Liver (tissue), 9 donors: ENCODE results near the gene MS4A8. TPM values are rescaled to one million over a fixed set of nuclear protein-coding genes. Genes with fewer than 3 reads are reported as not detected.

ENCODE experiments used
- DNase-seq: peaks from one replicate; pipeline ENCODE4 v3.0.0-alpha.2; 2017; ENCODE audit warnings: low spot score
- H3K27ac ChIP-seq, 2 donors: one replicate each; pipeline ENCODE4 v1.7.0; 2013; ENCODE audit warnings: inconsistent platforms in 2 of 2, low read length in 2 of 2, control low read depth in 1 of 2, low read depth in 1 of 2, mild to moderate bottlenecking in 1 of 2
- H3K27me3 ChIP-seq, 4 donors: one replicate each; pipeline versions ENCODE4 v1.6.1 to v1.7.0; 2013; ENCODE audit warnings: low read length in 3 of 4, inconsistent platforms in 1 of 4, mild to moderate bottlenecking in 1 of 4, moderate library complexity in 1 of 4; ENCODE audit not compliant: control insufficient read depth in 4 of 4, insufficient read depth in 4 of 4
- H3K36me3 ChIP-seq, 4 donors: one replicate each; pipeline versions ENCODE4 v1.6.1 to v1.7.0; 2013; ENCODE audit warnings: low read length in 3 of 4, mild to moderate bottlenecking in 3 of 4, low read depth in 1 of 4, moderate library complexity in 1 of 4; ENCODE audit not compliant: control insufficient read depth in 4 of 4, insufficient read depth in 3 of 4
- H3K4me1 ChIP-seq, 4 donors: one replicate each; pipeline versions ENCODE4 v1.6.1 to v1.7.0; 2013; ENCODE audit warnings: low read length in 3 of 4, mild to moderate bottlenecking in 3 of 4, moderate library complexity in 1 of 4; ENCODE audit not compliant: control insufficient read depth in 4 of 4, insufficient read depth in 4 of 4
- H3K4me3 ChIP-seq, 3 donors: one replicate each; pipeline versions ENCODE4 v1.6.1 to v1.7.0; 2013; ENCODE audit warnings: low read length in 3 of 3, control low read depth in 1 of 3, low read depth in 1 of 3, mild to moderate bottlenecking in 1 of 3
- H3K9ac ChIP-seq, 2 donors: one replicate each; pipeline ENCODE4 v1.7.0; 2013; ENCODE audit warnings: low read length in 2 of 2, mild to moderate bottlenecking in 2 of 2, moderate library complexity in 2 of 2, control low read depth in 1 of 2, low read depth in 1 of 2
- H3K9me3 ChIP-seq, 4 donors: one replicate each; pipeline versions ENCODE4 v1.6.1 to v1.7.0; 2013; ENCODE audit warnings: low read length in 3 of 4; ENCODE audit not compliant: control insufficient read depth in 4 of 4
- ATF3 ChIP-seq: IDR thresholded peaks from 2 replicates; pipeline ENCODE4 v1.6.1; 2016; ENCODE audit warnings: antibody characterized with exemption
- EGR1 ChIP-seq, 2 donors: IDR thresholded peaks; 2 replicates each; pipeline ENCODE4 v1.6.1; 2016 to 2018; ENCODE audit warnings: antibody characterized with exemption in 2 of 2, low read depth in 2 of 2
- FOXA1 ChIP-seq: IDR thresholded peaks from 2 replicates; pipeline ENCODE4 v1.6.1; 2016; ENCODE audit warnings: antibody characterized with exemption
- FOXA2 ChIP-seq: IDR thresholded peaks from 2 replicates; pipeline ENCODE4 v1.6.1; 2016; ENCODE audit warnings: antibody characterized with exemption
- GABPA ChIP-seq, 2 donors: IDR thresholded peaks in 1 of 2; conservative IDR thresholded peaks in 1 of 2; 2 replicates each; pipeline ENCODE4 v1.6.1; 2016; ENCODE audit warnings: antibody characterized with exemption in 2 of 2, mild to moderate bottlenecking in 1 of 2, moderate library complexity in 1 of 2
- HNF4A ChIP-seq, 2 donors: conservative IDR thresholded peaks; 2 replicates each; pipeline ENCODE4 v1.6.1; 2016; ENCODE audit warnings: antibody characterized with exemption in 2 of 2, mild to moderate bottlenecking in 2 of 2
- HNF4G ChIP-seq: IDR thresholded peaks from 2 replicates; pipeline ENCODE4 v1.6.1; 2016; ENCODE audit warnings: antibody characterized with exemption
- JUND ChIP-seq, 2 donors: IDR thresholded peaks; 2 replicates each; pipeline ENCODE4 v1.6.1; 2016; ENCODE audit warnings: antibody characterized with exemption in 2 of 2
- MAX ChIP-seq: IDR thresholded peaks from 2 replicates; pipeline ENCODE4 v1.6.1; 2016; ENCODE audit warnings: antibody characterized with exemption
- NR2F2 ChIP-seq: IDR thresholded peaks from 2 replicates; pipeline ENCODE4 v1.6.1; 2016; ENCODE audit warnings: antibody characterized with exemption
- RAD21 ChIP-seq, 2 donors: IDR thresholded peaks; 2 replicates each; pipeline ENCODE4 v1.6.1; 2016; ENCODE audit warnings: antibody characterized with exemption in 2 of 2, mild to moderate bottlenecking in 2 of 2
- RXRA ChIP-seq, 2 donors: IDR thresholded peaks; 2 replicates each; pipeline ENCODE4 v1.6.1; 2017 to 2018; ENCODE audit warnings: antibody characterized with exemption in 2 of 2, mild to moderate bottlenecking in 1 of 2
- SP1 ChIP-seq: IDR thresholded peaks from 2 replicates; pipeline ENCODE4 v1.6.1; 2018; ENCODE audit warnings: antibody characterized with exemption, mild to moderate bottlenecking
- TAF1 ChIP-seq: conservative IDR thresholded peaks from 2 replicates; pipeline ENCODE4 v1.6.1; 2016; ENCODE audit warnings: antibody characterized with exemption, mild to moderate bottlenecking
- YY1 ChIP-seq: IDR thresholded peaks from 2 replicates; pipeline ENCODE4 v1.6.1; 2016; ENCODE audit warnings: antibody characterized with exemption, mild to moderate bottlenecking
- ZBTB33 ChIP-seq: IDR thresholded peaks from 2 replicates; pipeline ENCODE4 v1.6.1; 2016; ENCODE audit warnings: antibody characterized with exemption
- WGBS: extraction: QIAGEN DNeasy Blood & Tissue Kit; methylation state at CpG from one replicate; pipeline ENCODE4 v1.1.7; 2013; 5-methylcytosine and 5-hydroxymethylcytosine counted together
- polyA plus RNA-seq, 2 donors: library from polyadenylated mRNA; stranded (reverse) in 1 of 2; unstranded in 1 of 2; fragments of 200-250 nt in 1 of 2; fragments of >200 nt in 1 of 2; fragmentation: Nextera tagmentation in 1 of 2; extraction: Ambion mirVana in 1 of 2; gene quantifications; one replicate each; pipeline versions ENCODE4 v1.2.1 to v1.2.3, GENCODE V29; 2013 to 2015
- total RNA-seq, 2 donors: library from RNA; depleted of rRNA; stranded (reverse); fragments of >200 nt; gene quantifications; one replicate each; pipeline ENCODE4 v1.2.3, GENCODE V29; 2014
- TF ChIP-seq, protein P1 (sequence below): IDR thresholded peaks from 2 replicates; pipeline ENCODE4 v1.6.1; 2016; ENCODE audit warnings: antibody characterized with exemption, mild to moderate bottlenecking
- TF ChIP-seq, protein P2 (sequence below): fragments of 150-350 bp; IDR thresholded peaks from 2 replicates; pipeline ENCODE4 v1.5.1; 2017; ENCODE audit warnings: improper control_type of control experiment, low read depth, low read length; ENCODE audit not compliant: missing input control
- donor health status: healthy.
- donor health status: healthy.
- donor health status: healthy.
- donor health status: healthy.
- donor health status: healthy.

MS4A8 gene
- total and polyA plus RNA-seq, 4 donors: 0.08 TPM; not detected in 3

GRCh38 chr11:60720460-60720859, 21.0 kb downstream of the MS4A8 start:
- Histone ChIP-seq H3K27me3 (no peaks in the 10 kb centered on the region), H3K4me3 (no peak overlapping the region), H3K4me1 (no peaks in the 10 kb centered on the region), H3K36me3 (no peaks in the 10 kb centered on the region), H3K9ac (no peak overlapping the region), H3K9me3 (peaks cover 0 to 11% (median 9%) of the 10 kb centered on the region in 4 donors), H3K27ac (no peak overlapping the region)
- 74% methylated on average over 6 of the region's 6 CpGs for WGBS
- TF ChIP-seq YY1: no peak
- TF ChIP-seq ZBTB33: no peak
- TF ChIP-seq HNF4G: no peak
- no peak for TF ChIP-seq FOXA2
- no peak for TF ChIP-seq RAD21 (IDR thresholded peaks at IDR 0.05)
- TF ChIP-seq HNF4A (conservative IDR thresholded peaks at IDR 0.05): no peak
- no peak for TF ChIP-seq FOXA1
- TF ChIP-seq GABPA (IDR thresholded peaks at IDR 0.05 in 1 of 2, conservative IDR thresholded peaks at IDR 0.05 in 1 of 2): no peak
- no peak for TF ChIP-seq ATF3
- no peak for TF ChIP-seq JUND (IDR thresholded peaks at IDR 0.05)
- no peak for TF ChIP-seq EGR1 (IDR thresholded peaks at IDR 0.05; ENCODE audit: low read depth in 2 of 2)
- TF ChIP-seq, protein P1, sequence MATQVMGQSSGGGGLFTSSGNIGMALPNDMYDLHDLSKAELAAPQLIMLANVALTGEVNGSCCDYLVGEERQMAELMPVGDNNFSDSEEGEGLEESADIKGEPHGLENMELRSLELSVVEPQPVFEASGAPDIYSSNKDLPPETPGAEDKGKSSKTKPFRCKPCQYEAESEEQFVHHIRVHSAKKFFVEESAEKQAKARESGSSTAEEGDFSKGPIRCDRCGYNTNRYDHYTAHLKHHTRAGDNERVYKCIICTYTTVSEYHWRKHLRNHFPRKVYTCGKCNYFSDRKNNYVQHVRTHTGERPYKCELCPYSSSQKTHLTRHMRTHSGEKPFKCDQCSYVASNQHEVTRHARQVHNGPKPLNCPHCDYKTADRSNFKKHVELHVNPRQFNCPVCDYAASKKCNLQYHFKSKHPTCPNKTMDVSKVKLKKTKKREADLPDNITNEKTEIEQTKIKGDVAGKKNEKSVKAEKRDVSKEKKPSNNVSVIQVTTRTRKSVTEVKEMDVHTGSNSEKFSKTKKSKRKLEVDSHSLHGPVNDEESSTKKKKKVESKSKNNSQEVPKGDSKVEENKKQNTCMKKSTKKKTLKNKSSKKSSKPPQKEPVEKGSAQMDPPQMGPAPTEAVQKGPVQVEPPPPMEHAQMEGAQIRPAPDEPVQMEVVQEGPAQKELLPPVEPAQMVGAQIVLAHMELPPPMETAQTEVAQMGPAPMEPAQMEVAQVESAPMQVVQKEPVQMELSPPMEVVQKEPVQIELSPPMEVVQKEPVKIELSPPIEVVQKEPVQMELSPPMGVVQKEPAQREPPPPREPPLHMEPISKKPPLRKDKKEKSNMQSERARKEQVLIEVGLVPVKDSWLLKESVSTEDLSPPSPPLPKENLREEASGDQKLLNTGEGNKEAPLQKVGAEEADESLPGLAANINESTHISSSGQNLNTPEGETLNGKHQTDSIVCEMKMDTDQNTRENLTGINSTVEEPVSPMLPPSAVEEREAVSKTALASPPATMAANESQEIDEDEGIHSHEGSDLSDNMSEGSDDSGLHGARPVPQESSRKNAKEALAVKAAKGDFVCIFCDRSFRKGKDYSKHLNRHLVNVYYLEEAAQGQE: no peak
- TF ChIP-seq, protein P2, sequence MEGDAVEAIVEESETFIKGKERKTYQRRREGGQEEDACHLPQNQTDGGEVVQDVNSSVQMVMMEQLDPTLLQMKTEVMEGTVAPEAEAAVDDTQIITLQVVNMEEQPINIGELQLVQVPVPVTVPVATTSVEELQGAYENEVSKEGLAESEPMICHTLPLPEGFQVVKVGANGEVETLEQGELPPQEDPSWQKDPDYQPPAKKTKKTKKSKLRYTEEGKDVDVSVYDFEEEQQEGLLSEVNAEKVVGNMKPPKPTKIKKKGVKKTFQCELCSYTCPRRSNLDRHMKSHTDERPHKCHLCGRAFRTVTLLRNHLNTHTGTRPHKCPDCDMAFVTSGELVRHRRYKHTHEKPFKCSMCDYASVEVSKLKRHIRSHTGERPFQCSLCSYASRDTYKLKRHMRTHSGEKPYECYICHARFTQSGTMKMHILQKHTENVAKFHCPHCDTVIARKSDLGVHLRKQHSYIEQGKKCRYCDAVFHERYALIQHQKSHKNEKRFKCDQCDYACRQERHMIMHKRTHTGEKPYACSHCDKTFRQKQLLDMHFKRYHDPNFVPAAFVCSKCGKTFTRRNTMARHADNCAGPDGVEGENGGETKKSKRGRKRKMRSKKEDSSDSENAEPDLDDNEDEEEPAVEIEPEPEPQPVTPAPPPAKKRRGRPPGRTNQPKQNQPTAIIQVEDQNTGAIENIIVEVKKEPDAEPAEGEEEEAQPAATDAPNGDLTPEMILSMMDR: no peak
- no peak for TF ChIP-seq RXRA (IDR thresholded peaks at IDR 0.05)
- TF ChIP-seq MAX: no peak
- TF ChIP-seq NR2F2: no peak
- no peak for TF ChIP-seq SP1
- TF ChIP-seq TAF1: no peak
- no peak for DNase-seq
